Measurements from ENCODE around the gene BHLHE40. TPM values are rescaled to one million over a fixed set of nuclear protein-coding genes. Genes with fewer than 3 reads are reported as not detected.

The BHLHE40 gene
- total RNA-seq, 1 donor from 2014 or later, result 375 TPM

DNA sequence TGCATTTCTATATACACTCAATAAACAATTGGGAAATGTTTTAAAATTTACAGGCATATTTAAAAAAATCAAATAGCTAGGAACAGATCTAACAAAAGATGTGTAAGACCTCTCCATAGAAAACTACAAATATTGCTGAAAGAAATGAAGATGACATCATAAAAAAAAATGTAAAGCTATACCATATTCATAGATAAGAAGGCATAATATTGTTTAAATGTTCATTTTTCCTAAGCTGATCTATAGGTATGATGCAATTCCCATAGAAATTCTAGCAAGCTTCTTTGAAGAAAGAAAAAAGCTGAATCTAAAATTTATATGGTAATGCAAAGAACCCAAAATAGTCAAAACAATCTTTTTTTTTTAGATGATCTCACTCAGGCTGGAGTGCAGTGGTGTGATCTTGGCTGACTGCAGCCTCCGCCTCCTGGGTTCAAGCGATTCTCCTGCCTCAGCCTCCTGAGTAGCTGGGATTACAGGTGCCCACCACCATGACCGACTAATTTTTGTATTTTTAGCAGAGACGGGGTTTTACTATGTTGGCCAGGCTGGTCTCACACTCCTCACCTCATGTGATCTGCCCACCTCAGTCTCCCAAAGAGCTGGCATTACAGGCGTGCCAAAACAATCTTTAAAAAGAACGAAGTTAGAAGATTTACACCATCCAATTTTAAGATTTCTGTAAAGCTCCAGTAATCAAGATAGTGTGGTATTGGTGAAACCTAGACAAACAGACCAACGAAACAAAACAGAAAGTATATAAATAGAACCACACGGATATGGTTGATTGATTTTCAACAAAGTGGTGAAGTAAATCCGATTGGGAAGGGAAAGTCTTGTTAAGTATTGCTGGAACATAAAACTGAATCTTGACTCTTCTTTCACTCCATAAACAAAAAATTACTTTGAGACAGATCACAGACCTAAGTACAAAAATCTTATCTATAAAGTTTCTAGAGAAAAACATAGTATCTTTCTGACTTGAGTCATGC is 6.3 kb upstream of the BHLHE40 start:
- Mint-ChIP-seq H3K4me3 (no peak overlapping the region), H3K4me1 (peaks cover 36% of the 10 kb centered on the region), H3K9me3 (peaks cover 26% of the 10 kb centered on the region)

GRCh38 chr3:4974154-4974553 is 5.1 kb upstream of the BHLHE40 start:
- no peak overlapping the region for H3K4me3 Mint-ChIP-seq
- intact Hi-C loops (cut with micrococcal nuclease), result no loop called here
- DNase-seq, result no peak
- H3K4me1 Mint-ChIP-seq, result peaks cover 36% of the 10 kb centered on the region
- peaks cover 17% of the 10 kb centered on the region for H3K9me3 Mint-ChIP-seq
- no peak overlapping the region for H3K27ac Mint-ChIP-seq
- H3K27me3 Mint-ChIP-seq, result no peaks in the 10 kb centered on the region
- peaks cover 35% of the 10 kb centered on the region for H3K36me3 Mint-ChIP-seq (ENCODE audit: low read depth)

More for the DNA sequence above, 6.3 kb upstream of the BHLHE40 start:
- intact Hi-C loops (cut with micrococcal nuclease), result no loop called here
- Mint-ChIP-seq H3K36me3 (ENCODE audit: low read depth) (peaks cover 43% of the 10 kb centered on the region), H3K27ac (peak overlapping the region; percentile 37), H3K27me3 (no peaks in the 10 kb centered on the region)
- no peak for DNase-seq

DNA sequence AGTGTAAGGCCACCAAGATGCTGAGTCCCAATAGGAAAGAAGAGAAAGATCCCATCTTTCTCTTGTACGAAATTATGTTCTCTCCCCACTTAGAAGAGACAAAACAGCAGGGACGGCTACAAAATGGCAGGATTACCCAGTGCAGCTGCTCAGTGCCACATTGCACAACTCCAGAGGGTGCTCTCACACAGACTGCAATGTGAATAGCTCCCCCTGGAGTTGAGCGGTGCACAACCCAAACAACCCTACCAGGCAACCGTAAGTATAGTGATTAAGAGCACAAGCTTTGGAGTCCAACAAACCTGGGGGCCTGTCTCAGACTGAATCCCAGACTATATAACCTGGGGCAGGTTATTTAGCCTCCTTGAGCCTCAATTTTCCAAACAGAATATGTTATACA is 3.1 kb upstream of the BHLHE40 start:
- peak overlapping the region; percentile 100 for H3K27ac Mint-ChIP-seq
- intact Hi-C loops (cut with micrococcal nuclease), result loop anchor here (1.0 to 2.0 kb wide), 4 partner anchors 77 to 254 kb away; no protein-coding TSS in a partner anchor
- DNase-seq, result peak; percentile 85
- H3K36me3 Mint-ChIP-seq (ENCODE audit: low read depth), result peaks cover 39% of the 10 kb centered on the region
- H3K4me1 Mint-ChIP-seq, result peaks cover 36% of the 10 kb centered on the region
- peaks cover 13% of the 10 kb centered on the region for H3K9me3 Mint-ChIP-seq
- H3K4me3 Mint-ChIP-seq, result peak overlapping the region; percentile 96
- no peaks in the 10 kb centered on the region for H3K27me3 Mint-ChIP-seq

DNA sequence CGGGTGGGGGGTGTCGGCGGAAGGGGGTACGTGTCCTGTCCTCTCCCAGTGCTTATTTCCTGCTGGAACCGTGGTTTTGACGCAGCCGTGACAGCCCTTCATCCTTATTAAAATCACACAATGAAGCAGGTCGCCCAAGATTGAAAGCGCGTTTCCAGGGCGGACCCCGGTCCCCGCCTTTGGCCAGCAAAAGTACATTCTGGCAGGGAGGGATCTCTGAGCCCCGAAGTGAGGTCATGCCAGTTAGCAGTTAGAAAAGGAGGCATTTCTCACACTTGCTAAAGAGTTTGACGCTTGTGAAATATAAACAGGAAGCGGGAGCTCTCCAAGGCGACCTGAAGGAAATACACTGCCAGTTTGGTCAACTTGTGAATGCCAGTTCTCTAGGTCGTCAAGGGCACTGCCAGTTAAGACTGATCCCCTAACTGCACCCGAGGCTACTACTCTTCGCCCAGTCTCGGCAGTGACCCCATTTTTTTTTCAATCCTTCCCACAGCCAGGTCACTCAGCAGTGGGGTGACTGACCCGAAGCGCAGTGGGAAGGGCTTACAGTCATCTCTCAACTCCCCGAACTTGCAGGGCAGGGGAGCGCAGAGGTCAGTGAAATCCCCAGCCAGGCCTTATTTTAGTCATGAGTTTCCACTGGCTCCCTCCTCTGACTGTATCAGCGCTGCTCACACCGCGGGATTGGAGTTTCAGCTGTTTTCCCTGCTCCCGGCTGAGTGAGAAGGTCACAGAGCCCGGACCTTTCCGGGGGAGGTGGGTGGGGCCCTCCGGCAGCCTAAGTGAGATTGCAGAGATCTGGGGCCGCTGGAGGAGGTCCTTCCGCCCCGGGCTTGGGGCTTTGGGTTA is 2.0 kb upstream of the BHLHE40 start:
- Mint-ChIP-seq H3K4me3 (peak overlapping the region; percentile 96), H3K4me1 (peaks cover 36% of the 10 kb centered on the region), H3K27ac (peak overlapping the region; percentile 100), H3K9me3 (peaks cover 12% of the 10 kb centered on the region), H3K36me3 (ENCODE audit: low read depth) (peaks cover 48% of the 10 kb centered on the region), H3K27me3 (no peaks in the 10 kb centered on the region)
- intact Hi-C loops (cut with micrococcal nuclease), result loop anchor here (1.0 to 2.0 kb wide), 13 partner anchors 9 to 266 kb away; no protein-coding TSS in a partner anchor
- peak; percentile 91 for DNase-seq

DNA sequence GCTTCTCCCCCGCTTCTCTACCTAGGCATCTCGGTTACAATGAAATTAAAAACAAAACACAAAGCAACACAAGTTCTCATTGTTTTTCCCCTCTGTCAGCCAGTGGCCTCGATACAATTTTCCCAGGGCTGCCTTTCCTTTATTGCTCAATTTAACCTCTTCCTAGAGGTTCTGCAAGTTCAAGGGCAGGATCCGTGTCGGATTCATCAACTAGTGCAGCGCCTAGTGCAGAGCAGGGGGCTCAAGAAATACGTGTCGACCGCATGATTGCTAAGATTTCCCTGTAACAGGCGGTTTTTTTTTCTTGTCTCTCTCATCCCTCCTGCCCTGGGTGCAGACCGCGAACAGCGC is 1.4 kb upstream of the BHLHE40 start:
- intact Hi-C loops (cut with micrococcal nuclease), result loop anchor here (1.0 to 2.0 kb wide), 16 partner anchors 8 to 267 kb away; partner anchors contain the start of gene ARL8B
- Mint-ChIP-seq H3K4me1 (peaks cover 36% of the 10 kb centered on the region), H3K27ac (peak overlapping the region; percentile 100), H3K36me3 (ENCODE audit: low read depth) (peaks cover 50% of the 10 kb centered on the region), H3K4me3 (peak overlapping the region; percentile 96), H3K9me3 (peaks cover 10% of the 10 kb centered on the region), H3K27me3 (no peaks in the 10 kb centered on the region)
- DNase-seq, result no peak

DNA sequence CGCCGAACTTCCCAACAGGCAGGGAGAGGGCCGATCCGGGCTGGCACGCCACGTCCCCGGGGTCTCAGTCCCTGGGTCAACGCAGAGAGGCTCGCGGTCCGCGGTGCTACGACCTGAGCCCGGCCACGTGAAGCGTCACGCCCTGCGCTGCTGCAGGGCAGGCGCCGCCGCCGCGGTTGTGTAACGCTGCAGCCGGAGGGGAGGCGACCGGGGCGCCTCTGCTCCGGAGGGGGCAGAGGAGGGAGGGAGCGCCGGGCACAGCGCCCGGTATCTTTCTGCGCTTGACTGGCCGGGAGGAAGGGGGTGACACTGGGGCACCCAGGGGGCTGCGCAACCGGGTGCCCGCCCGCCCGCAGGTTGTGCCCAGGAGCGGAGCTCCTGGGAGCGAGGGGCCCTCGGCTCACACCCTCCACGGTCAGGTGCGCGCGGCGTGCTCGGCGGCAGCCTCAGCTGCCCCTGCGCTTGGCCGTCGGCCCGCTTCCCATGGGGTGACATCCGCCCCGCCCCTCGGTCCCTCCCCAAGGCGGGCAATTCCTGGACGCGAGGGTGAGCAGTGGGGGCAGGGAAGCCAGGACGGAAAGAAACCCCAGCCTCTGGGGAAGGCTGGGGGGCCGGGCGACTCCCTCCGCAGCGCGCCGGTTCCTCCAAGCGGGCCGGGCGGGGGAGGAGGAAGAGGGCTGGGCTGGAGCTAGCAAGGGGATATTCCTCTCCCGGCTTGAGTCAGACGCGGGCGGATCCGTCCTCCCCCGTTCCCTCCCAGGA is 852 bp upstream of the BHLHE40 start:
- peaks cover 4% of the 10 kb centered on the region for H3K9me3 Mint-ChIP-seq
- peak overlapping the region; percentile 96 for H3K4me3 Mint-ChIP-seq
- intact Hi-C loops (cut with micrococcal nuclease), result loop anchor here (1.0 to 2.0 kb wide), 3 partner anchors 89 to 210 kb away; partner anchors contain the start of gene ARL8B
- peak; percentile 97 for DNase-seq
- peaks cover 33% of the 10 kb centered on the region for H3K4me1 Mint-ChIP-seq
- peaks cover 50% of the 10 kb centered on the region for H3K36me3 Mint-ChIP-seq (ENCODE audit: low read depth)
- peak overlapping the region; percentile 100 for H3K27ac Mint-ChIP-seq
- H3K27me3 Mint-ChIP-seq, result no peaks in the 10 kb centered on the region

GRCh38 chr3:4978966-4979427 is 240 bp upstream of the BHLHE40 start:
- intact Hi-C loops (cut with micrococcal nuclease), result loop anchor here (1.0 to 2.0 kb wide), 5 partner anchors 47 to 486 kb away; partner anchors contain the start of genes ARL8B and ITPR1
- no peaks in the 10 kb centered on the region for H3K27me3 Mint-ChIP-seq
- peak; percentile 98 for DNase-seq
- peaks cover 53% of the 10 kb centered on the region for H3K36me3 Mint-ChIP-seq (ENCODE audit: low read depth)
- H3K4me3 Mint-ChIP-seq, result peak overlapping the region; percentile 96
- H3K9me3 Mint-ChIP-seq, result peaks cover 3% of the 10 kb centered on the region
- peak overlapping the region; percentile 100 for H3K27ac Mint-ChIP-seq
- H3K4me1 Mint-ChIP-seq, result peaks cover 37% of the 10 kb centered on the region

DNA sequence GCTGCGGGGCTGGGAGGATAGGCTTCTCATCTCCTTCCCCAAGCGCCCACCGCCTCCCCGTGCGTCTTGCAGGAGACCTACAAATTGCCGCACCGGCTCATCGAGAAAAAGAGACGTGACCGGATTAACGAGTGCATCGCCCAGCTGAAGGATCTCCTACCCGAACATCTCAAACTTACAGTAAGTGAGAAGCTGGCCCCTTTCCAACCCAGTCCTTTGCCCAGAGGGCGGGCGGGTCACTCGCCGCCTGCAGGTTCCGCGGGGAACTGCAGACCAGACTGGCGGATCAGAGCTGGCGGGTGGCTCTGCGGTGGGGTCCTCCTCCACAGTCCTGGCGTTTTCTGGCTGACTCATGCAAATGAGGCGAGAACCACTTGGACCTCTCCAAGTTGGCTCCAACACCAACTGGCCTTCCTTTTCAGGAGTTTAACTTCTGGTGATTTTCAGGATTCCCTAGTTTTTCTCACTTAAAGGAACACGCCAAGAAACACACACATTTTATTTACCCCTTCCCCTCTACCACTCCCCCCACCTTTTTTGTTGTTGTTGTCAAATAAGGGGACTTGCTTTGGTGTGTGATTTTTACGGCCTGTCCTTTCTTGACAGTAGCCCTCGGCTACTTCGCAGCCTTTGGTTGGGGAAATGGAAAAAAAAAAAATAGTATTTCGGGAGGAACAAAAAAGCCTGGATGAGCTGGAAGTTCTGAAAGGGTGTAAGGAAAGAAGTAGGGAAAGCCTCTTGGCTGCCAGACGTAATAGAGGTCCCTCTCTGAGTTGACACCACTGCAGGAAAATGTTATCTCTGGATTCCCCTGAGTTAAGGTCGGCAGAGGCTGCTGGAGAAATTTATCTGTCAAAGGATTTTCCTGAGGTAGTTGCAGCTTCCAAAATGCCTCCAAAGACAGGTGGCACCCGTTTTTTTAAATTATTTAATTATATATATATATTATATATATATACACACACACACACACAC is 1.3 kb downstream of the BHLHE40 start:
- no peaks in the 10 kb centered on the region for H3K9me3 Mint-ChIP-seq
- peaks cover 42% of the 10 kb centered on the region for H3K4me1 Mint-ChIP-seq
- DNase-seq, result peak; percentile 98
- peak overlapping the region; percentile 96 for H3K4me3 Mint-ChIP-seq
- no peaks in the 10 kb centered on the region for H3K27me3 Mint-ChIP-seq
- H3K27ac Mint-ChIP-seq, result peak overlapping the region; percentile 100
- H3K36me3 Mint-ChIP-seq (ENCODE audit: low read depth), result peaks cover 63% of the 10 kb centered on the region
- intact Hi-C loops (cut with micrococcal nuclease), result loop anchor here (1.0 kb wide), 3 partner anchors 26 to 258 kb away; no protein-coding TSS in a partner anchor

DNA sequence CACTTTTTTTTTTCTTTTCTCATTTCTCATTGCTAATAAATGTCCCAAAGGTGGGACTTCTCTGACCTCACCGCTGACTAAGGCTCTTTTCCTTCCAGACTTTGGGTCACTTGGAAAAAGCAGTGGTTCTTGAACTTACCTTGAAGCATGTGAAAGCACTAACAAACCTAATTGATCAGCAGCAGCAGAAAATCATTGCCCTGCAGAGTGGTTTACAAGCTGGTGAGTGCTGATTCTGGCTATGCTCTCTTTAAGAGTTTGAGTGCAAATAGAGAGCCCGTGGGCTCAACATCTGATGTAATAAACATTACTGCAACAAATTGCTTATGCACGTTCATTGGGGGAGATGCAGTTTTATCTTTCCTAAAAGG is 2.0 kb downstream of the BHLHE40 start:
- intact Hi-C loops (cut with micrococcal nuclease), result no loop called here
- Mint-ChIP-seq H3K4me1 (peaks cover 42% of the 10 kb centered on the region), H3K27me3 (no peaks in the 10 kb centered on the region), H3K36me3 (ENCODE audit: low read depth) (peaks cover 65% of the 10 kb centered on the region), H3K4me3 (peak overlapping the region; percentile 96), H3K9me3 (no peaks in the 10 kb centered on the region), H3K27ac (peak overlapping the region; percentile 92)
- DNase-seq, result peak; percentile 71

DNA sequence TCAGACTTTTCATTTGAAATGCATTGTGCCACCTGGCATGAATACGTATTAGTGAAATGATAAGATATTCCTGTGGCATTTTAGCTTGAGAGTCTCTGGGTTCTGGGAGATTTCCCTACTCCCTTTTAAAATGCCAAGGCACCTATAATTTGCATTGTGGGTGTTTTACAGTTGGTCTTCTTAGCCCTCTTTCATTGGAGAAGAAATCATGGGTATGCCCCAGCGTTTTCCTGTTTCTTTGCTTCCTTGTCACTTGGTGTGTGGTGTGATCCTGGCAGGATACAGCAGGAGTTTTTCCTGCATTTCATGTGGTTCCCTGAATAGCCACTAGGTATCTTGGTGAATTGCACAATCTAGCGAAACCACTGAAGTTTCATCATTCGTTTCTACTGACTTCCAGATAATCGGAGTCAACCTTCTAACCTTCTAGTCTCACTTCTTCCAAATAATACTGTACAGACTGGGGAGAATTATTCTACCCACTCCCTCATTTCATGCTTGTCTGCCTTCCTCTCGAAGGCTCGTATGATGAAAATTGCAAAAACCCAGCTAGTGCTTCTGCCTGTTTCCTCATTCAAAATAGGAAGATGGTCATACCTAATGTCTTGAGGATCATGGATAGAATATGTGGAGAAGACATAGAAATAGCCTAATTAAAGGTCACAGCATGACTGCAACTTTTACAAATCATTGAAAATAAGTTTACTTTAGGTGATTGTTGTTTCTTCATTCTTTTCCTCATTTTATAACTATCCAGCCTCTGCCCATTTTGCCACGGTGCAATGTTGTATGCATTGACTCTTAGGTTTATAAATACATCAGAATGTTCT is 2.6 kb downstream of the BHLHE40 start:
- Mint-ChIP-seq H3K9me3 (no peaks in the 10 kb centered on the region), H3K4me3 (peak overlapping the region; percentile 96), H3K36me3 (ENCODE audit: low read depth) (peaks cover 66% of the 10 kb centered on the region), H3K27me3 (no peaks in the 10 kb centered on the region), H3K4me1 (peaks cover 42% of the 10 kb centered on the region), H3K27ac (peak overlapping the region; percentile 92)
- intact Hi-C loops (cut with micrococcal nuclease), result no loop called here
- DNase-seq, result peak; percentile 66

Measured in activated CD4-positive, alpha-beta T cell treated with anti-CD3 and anti-CD28 coated beads, Interleukin-2, amount 10 ng/mL, durations not matched to agents 24 days and 14 days (primary cell).